ENCODE measurements around the gene C4orf50.
"Not testable (repeated sequence)": the region's sequence is repeated elsewhere in the genome, so short reads cannot be mapped to it uniquely, and the experiment has no call there.

The C4orf50 gene

DNA sequence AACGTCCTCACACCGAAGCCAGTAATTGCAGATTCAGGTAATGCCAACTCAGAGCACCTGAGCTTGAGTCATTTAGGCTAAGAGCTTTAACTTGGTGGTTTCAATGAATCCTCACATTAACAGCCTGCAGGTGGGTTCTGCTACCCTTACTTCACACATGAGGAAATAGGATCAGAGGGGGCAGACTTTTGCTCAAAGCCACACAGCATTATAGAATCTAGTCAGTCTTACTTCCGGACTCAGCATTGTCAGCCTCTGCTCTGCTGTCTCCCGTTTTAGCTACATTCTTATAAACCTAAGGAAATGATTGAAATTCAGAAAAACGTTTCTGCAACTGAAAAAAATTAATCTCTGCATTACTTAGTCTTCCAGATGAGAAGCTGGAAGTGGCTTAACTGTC is 6.0 kb downstream of the C4orf50 start:
- DNase-seq: no peak

DNA sequence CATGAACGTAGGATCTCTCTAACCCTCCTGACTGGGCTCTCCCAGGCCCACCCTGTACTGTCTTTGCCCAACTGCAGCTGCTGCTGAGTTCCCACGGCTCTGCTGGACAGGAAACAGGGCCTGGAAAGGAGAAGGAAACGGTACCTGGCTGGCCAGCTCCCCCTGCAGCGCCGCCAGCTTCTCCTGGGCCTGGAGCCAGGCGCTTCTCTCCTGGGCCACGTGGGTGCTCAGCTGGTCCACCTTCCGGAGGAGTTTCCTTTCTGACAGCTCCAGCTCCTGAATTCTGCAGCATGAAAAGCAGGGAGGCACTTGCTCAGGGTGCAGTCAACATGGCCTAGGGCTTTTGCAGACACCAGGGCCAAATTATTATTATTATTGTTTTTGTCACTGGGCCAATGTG is 6.5 kb downstream of the C4orf50 start:
- DNase-seq: no peak

DNA sequence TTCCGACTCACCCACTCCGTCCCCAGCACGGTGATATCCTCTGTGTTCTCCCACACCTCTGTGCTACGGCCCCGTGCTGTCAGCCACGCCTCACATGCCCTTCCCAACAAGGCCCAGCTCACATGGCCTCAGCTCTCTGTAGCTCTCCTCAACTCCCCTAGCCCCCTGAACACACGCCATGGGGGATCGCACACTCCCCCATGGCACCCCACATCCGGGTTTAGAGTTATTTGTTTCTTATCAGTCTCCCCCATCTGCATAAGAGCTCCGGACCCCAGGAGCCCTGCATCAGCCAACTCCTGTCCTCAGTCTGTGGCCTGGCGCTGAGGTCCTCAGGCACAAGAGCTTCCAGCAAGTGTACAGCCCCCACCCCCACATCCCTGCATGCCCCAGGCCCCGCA is 7.0 kb downstream of the C4orf50 start:
- no peak for DNase-seq

DNA sequence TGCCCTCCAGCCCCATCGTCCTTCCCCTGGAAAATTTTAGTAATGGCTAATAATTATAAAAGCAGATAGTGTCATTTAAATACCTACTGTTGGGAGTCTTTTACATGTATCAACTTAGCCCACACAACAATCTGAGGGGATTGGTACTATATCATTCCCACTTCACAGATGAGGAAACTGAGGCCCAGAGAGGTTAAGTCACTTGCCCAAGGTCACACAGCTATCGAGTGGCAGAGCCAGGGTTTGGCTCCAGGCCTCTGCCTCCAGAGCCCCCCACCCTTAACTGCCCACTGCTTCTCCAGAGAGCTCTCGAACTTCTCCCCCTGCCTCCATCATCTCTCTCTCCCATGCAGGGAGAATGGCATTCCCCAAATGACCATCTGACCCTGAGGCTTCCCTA is 7.4 kb downstream of the C4orf50 start:
- no peak for DNase-seq

DNA sequence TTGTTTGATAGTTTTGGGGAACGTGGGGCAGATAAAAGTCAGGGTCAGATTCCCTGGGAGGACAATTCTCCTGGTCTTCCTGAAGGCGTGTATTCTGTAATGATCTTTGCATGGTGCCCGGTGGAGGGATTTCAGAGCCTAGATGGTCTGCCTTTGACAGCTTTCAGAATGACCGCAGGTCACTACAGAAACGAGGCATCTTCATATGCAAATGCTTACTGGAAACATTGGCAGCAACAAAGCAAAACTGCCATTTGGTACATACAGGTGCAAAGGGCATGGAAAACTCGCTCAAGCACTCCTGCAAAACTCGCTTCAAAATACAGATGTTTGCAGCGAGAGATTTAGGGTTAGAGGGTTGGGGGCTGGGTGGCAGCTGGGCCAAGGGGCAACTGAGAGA is 8.8 kb downstream of the C4orf50 start:
- no peak for DNase-seq

DNA sequence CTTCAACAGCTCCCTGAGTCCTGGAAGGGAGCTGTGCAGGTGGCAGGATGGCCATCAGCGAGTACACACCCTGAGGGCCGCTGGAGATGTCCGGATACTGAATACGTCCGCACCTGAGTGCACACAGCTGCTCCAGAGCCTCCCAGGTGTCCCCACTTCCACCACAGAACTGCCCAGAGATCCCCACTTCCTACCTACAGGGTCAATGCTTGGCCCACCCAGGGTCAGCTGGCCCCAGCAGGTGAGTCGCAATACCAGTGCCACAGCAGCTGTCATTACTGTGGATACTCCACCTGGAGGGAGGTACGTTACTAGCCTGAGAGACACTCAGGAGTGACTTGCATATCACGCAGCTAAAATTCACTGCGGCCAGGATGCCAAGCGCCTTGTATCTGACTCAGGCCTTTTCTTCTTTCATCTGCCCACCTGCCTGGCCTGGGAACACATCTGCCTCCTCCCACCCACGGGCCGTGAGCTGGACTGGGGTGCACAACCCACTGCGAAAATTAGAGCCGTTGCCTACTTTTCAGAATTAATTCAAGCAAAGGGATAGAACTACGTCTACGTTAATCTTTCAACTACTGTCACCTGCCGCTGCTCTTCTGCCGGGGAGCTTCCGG is 9.4 kb downstream of the C4orf50 start:
- no peak for DNase-seq

DNA sequence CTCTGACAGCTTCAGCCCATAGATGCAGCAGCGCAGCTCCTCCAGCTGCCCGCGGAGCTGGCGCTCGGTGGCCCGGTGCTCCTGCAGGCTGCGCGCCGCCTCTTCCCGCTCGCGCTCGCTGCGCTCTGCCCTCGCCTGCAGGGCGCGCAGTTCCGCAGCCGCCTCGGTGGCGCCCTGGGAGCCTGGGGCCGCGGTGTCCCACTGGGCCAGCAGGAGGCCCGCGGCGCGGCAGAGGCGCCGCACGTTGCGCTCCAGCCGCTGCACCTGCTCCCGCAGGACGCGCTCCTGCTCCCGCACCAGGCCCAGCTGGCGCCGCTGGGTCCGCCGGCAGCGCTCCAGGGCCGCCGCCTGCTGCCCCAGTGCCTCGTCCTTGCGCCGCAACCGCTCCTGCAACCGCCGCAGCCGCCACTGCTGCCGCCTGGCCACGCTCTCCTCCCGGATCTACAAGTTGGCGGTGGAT is 10.1 kb downstream of the C4orf50 start:
- no peak for DNase-seq

DNA sequence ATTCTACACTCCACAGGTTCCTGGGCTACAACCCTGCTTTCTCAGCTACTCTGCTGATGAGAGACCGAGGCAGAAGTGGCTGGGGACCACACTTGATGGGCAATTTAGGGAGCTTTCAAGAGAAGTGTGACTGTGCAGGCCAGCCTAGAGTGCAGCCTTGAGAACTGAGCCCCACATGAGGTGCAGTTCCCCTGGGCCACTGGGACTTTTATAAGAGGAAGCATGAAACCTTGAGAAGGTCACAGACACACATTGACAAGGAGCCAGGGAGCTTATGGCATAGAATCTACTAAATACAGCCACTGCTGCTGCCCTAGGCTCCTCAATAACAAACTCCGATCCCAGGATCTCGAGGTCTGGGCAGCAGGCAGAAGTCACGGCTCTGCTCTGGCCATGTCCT is 13.1 kb downstream of the C4orf50 start:
- no peak for DNase-seq

DNA sequence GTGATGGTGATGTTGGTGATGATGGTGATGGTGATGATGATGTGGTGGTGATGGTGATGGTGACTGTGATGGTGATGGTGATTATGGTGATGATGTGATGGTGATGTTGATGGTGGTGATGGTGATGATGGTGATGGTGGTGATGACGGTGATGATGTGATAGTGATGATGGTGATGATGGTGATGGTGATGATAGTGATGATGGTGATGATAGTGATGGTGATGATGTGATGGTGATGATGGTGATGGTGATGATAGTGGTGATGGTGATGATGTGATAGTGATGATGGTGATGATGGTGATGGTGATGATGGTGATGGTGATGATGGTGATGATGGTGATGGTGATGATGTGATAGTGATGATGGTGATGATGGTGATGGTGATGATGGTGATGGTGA is 14.7 kb downstream of the C4orf50 start:
- DNase-seq: not testable (repeated sequence)

DNA sequence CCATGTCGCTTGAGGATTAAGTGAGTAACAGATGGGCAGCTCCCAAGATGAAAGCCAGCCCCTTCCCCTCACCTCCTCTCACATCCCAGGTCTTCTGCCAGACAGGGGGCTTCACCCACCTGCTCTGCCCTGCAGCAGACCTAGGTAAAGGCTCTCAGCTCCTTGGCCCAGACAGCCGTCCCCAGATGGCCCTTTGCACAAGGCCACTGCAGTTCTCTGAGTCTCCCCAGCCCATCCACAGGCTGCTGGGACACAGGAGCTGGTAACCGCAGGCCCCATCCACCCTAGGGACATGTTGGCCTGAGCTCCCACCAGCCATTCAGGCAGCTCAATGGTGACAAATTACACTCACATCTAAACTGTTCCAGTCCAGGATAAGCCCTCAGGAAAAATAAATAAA is 15.3 kb downstream of the C4orf50 start:
- DNase-seq: no peak

DNA sequence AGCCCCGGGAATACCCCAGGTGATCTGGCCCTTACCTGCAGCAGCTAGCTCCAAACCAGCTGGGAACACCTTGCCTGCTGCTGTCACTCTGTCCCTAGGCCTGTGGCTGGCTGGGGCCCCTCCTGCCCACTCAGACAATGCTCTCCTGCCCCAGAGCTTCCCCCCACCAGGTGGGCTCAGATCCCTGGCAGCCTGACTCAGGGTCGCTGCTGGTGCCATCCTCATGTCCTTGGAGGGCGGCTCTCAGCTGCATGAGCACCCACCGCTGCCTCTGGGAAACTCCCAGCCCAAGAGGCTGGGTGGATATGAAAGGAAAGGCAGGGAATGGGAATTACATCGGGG is 15.8 kb downstream of the C4orf50 start:
- DNase-seq: no peak

DNA sequence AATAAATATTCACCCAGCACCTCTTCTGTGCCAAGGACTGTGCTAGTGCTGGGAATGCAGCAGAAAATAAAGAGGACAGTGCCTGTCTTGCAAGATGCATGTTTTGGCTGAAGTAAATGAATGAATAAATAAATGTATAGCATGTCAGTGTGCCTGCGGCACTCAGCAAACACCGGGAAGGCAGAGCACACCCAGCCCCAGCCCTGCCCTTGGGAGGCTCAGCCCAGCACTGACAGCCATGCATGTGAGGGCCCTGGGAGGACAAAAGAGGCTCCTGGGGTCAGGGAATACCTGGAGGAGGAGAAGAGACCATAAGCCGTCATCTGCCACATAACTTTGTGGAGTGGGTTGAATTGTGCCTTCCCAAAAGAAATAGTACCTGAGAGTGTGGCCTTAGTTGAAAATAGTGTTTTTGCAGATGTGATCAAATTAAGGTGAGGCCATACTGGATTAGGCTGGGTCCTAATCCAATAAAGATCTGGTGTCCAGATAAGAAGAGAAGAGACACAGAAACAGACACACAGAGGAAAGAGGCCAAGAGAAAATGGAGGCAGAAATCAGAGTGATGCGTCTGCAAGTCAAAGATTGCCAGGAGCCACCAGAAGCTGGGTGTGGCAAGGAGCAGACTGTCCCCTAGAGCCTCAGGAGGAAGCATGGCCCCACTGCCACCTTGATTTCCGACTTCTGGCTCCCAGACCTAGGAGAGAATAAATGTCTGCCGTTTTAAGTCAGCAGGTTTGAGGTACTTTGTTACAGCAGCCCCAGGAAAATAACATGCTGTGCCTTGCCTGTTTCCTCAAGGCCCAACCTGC is 16.3 kb downstream of the C4orf50 start:
- DNase-seq: no peak

DNA sequence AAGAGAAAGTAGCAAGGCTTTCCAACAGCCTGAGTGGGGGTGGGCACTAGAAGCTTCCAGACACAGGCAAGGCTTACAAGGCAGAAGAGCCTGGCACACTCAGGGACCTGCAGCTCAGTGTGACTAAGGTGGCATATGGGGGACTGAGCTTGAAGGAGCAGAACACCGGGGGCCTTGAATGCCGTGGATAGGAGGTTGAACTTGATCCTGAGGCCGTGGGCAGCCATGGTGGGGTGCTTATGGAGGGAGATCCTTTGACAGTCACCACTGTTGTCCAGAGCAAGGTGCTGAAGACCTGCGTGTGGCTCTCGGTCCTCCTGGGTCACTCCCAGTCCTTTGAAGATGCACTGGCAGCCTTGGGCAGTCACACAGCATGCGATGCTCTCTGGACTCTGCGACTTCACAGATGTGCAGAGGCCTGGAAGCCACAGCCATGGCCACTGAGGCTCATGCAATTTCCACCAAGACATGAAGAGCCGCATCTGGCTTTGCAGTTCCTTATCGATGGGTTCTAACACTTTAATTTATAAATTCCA is 18.3 kb downstream of the C4orf50 start:
- no peak for DNase-seq

DNA sequence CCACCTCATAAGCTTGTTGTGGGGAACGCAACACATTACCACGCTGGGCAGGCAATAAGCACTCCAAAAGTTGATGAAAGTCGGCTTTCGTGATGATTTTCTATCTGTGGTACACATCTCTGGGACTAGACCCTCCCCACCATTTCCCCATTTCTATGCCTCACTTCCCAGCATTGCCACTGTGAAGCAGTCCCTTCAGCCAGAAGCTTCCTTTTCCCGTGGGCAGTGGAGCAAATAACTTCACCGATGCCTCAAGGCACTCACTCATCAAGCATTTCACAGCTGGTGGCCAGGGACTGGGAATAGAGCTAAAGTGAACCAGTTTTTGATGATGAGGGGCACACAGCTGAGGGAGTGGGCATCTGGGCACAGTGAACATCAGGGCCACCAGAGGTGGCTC is 18.9 kb downstream of the C4orf50 start:
- DNase-seq: no peak

DNA sequence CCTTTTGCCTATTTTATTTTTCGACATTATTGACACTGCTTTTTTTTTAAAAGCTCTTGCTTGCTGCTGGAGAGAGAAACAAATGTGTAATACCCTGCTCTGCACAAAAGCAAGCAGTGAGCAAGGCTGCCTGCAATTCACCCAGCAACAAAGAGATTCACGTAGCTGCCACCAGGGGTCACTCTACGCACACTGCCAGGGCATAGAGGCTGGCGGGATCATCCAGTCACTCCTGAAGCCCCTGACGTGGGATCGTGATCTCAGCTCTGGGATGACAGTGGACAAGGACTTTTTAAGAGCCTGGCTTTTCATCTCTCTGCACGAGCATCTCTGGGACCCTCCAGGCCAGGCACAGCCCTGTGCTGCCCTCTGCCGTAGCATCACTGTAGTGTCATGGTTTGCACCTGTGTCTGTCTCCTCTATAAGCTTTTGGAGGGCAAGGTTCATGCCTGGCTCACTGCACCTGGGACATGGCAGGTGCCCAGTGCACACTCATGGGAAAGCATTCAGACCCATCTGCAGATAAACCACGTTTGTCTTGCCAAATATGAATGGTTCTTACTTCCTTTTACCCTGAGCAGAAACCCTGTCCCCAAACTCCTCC is 19.8 kb downstream of the C4orf50 start:
- no peak for DNase-seq

DNA sequence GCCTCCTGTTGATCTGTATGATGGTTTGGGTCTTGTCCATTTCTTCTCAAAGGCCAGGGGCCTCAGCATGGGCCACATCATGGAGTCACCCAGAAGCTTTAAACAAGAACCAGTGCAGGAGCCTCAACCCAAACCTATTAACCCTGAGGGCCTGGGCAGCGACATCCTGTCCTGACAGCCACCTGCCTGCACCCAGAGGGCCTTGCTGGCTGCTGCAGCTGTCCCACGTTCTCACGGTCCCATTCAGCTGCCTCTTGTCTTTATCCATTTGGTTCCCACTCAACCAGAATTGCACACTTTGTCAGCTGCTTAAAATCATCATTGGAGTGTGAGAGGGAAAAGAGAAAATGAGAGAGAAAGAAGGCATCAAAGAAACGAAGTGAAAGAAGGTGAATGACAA is 21.6 kb downstream of the C4orf50 start:
- no peak for DNase-seq

DNA sequence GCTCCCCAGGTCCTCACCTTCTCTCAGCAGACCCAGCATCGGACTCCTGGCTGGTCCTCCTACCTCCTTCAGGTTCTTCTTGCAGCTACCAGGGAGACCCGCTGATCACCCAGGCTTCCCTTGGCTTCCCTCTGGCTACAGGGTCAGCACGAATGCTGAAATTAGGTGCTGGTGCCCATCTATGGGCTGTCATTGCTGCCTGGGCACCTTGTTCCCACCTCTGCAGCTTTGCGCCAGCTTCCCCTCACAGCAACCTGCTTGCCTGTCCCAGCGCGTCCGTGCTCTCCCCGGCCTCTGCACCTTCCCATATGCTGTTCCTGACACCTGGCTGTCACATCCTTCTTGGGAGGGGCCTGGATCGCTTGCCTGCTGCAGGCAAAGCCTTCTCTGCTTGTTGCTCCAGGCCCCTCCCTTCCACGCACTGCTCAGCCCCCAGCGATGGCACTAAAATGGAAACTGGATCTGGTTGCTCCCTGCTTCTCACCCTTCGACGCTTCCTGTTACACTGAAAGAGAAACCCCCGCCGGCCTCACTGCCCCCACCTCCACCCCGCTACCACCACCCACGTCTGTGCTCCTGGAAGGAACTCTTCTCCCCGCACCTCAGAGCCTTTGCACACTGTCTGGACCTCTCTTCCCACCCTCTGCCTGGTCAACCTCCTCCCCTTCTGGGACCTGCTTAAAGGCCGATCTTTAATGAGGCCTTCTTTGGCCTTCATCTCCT is 22.2 kb downstream of the C4orf50 start:
- no peak for DNase-seq

DNA sequence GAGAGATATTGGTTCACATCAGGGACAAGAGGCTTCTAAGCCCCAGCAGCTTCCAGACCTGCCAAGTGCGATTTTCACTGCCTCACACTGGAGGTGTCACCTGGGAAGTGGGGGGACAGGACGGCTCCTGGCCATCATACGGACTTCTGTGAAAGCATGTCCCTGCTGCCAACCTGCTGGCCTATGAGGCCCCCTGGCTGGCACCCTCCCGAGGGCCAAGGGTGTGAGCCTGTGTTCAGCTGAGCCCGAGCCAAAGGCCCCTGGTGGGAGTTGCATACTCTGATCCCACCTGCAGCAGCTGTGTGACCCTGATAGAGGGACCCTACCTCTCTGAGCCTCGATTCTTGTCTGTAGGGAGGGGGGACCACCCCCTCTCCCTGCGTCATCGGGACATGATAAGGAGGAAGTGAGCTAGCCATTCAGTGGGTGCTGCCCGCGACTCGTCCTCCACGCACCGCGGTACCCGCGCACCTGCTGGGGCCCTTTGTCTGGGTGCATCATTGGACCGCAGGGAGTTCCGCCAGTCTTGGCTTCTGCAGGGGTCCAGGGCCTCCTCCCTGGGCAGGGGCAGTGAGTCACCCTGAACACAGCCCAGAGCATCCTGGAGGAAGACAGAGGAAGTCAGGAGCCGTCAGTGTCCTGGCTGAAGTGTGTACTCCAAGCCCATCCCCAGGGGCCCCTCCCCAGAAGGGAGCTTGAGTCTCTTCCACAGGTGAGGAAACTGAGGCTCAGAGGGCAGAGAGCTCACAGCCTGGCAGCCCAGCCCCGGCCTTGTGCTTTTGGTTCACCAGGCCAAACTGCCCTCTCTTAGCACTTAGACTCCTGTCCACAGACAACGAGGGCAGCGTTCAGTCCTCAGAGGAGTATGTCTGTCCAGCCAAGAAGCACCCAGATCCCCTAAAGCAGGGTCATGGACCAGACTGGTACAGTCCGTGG is 24.1 kb downstream of the C4orf50 start:
- no peak for DNase-seq

DNA sequence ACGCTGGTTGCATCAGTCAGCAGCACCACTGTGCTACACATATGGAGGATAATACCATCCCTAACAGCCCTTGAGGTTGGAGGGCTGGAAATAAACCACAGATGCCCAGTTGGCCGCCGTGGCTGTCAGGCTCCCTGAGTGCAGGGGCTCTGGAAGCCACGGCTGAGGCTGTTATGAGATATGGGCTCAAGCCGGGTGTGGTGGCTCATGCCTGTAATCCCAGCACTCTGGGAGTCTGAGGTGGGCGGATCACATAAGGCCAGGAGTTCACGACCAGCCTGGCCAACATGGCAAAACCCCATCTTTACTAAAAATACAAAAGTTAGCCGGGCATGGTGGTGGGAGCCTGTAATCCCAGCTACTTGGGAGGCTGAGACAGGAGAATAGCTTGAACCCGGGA is 24.9 kb downstream of the C4orf50 start:
- DNase-seq: not testable (repeated sequence)

DNA sequence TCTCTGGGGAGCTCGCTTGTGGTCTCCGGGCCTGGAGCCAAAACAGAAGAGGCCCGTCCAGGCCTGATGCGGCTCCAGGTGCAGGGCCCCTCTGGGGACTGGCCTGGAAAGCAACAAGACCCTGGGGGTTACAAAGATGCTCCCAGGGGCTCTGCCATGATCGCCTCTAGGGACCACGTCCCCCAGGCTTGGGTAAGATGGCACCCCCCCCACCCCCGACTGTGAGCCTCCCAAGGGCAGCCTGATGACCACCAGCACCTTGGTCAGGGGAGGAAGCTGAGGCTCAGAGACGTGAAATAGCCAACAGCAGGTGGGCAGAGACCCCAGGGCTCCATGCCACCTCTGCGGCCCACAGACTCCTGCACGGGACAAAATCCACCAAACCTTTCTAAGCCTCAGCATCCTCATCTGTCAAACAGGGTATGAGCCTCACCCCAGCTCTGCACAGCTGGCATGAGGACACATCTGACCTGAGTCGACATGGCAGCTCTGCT is 25.4 kb downstream of the C4orf50 start:
- no peak for DNase-seq

DNA sequence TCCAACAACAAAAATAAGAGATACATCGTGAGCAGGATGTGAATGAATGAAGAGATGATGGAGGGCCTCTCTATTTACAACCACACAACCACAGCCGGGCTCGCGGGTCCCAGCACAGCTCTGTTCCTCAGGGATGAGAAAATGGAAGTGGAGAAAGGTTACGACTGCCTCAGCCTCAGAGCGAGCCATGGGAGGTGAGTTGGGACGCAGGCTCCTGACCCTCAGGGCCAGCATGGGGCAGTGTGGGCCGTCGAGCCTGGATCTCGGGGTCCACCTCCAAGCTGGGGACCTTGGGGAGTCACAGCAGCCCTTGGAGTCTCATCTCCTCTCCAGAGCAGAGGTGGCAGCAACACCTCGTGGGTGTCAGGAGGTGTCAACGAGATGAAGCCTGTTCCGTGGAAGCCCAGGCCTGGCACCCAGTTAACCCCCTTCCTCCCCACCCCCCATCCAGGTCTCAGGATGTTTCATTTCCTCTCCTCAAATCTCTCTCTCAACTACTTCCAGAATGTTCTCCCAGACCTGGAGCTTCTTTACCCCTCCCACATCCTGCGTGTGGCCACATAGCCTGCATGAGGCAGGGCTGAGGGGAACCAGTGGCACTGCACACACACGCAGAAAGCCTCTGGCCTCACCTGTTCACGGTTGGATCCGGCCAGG is 25.9 kb downstream of the C4orf50 start:
- DNase-seq: no peak

DNA sequence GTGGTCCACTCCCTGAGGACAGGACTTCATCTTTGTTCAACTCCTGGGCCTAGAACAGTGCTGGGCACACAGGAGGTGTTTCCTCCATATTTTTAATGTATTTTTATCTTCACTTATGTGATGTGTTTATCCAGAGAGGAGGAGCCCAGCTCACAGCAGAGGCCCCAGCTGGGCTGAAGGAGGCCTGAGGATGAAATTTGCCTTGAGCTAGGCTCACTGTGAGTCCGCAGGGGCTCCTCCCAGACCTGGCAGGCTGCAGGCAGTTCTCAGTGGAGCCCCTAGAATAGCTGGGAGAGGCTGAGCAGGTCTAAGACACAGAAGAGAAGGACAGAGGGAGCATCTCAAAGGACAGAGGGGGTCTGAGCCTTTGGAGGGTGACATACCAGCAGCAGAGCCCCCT is 26.8 kb downstream of the C4orf50 start:
- no peak for DNase-seq
